SU-DHL-6 (cell line): ENCODE results near the gene HSPB8.

Experiments used
- H2AFZ ChIP-seq: fragments of 200-600 bp; sonication (generic); 2 replicates; pipeline ENCODE4 v1.6.1; 2014; ENCODE audit warnings: low read depth, mild to moderate bottlenecking, moderate library complexity, mixed read lengths, antibody characterized with exemption, low read length; ENCODE audit not compliant: severe bottlenecking
- H3F3A ChIP-seq: fragments of 200-600 bp; shearing (Covaris generic); 2 replicates; pipeline ENCODE4 v1.6.0; 2016; ENCODE audit warnings: antibody characterized with exemption, mild to moderate bottlenecking; ENCODE audit not compliant: insufficient read depth
- H3K27ac ChIP-seq: fragments of 200-600 bp; sonication (generic); 2 replicates; pipeline ENCODE4 v1.5.1; 2016; ENCODE audit warnings: low read depth, mild to moderate bottlenecking, low read length, moderate library complexity, mixed read lengths
- H3K27me3 ChIP-seq: fragments of 200-600 bp; sonication (generic), shearing (Covaris generic); 2 replicates; pipeline ENCODE4 v1.6.0; 2014; ENCODE audit warnings: mild to moderate bottlenecking, low read length
- H3K36me3 ChIP-seq: fragments of 200-600 bp; sonication (generic); 2 replicates; pipeline ENCODE4 v1.6.1; 2014; ENCODE audit warnings: mild to moderate bottlenecking, low read length, mixed read lengths
- H3K4me2 ChIP-seq: fragments of 300-600, 200-600 bp; shearing (Covaris generic), sonication (generic); 2 replicates; pipeline ENCODE4 v1.6.0; 2014; ENCODE audit warnings: low read length, low read depth, mild to moderate bottlenecking; ENCODE audit not compliant: poor library complexity, severe bottlenecking
- H3K4me3 ChIP-seq: fragments of 200-600 bp; sonication (generic); 2 replicates; pipeline ENCODE4 v1.5.1; 2014; ENCODE audit warnings: antibody characterized with exemption, low read length, mild to moderate bottlenecking, mixed read lengths; ENCODE audit not compliant: insufficient read depth, poor library complexity, severe bottlenecking
- H3K79me2 ChIP-seq: fragments of 200-600 bp; sonication (generic); 2 replicates; pipeline ENCODE4 v1.6.1; 2014; ENCODE audit warnings: mild to moderate bottlenecking, low read length, moderate library complexity; ENCODE audit not compliant: insufficient read depth
- H3K9ac ChIP-seq: fragments of 200-600 bp; sonication (generic); 2 replicates; pipeline ENCODE4 v1.7.0; 2014; ENCODE audit warnings: mild to moderate bottlenecking, low read length
- H3K9me2 ChIP-seq: fragments of 200-600 bp; sonication (generic); replicated peaks from 2 replicates; pipeline ENCODE4 v1.6.1; 2014; ENCODE audit warnings: low read length; ENCODE audit not compliant: insufficient read depth
- H3K9me3 ChIP-seq: fragments of 200-600 bp; sonication (generic); 2 replicates; pipeline ENCODE4 v1.6.1; 2014; ENCODE audit warnings: low read length, mixed read lengths; ENCODE audit not compliant: insufficient read depth
- H4K20me1 ChIP-seq: fragments of 200-600 bp; sonication (generic); 2 replicates; pipeline ENCODE4 v1.6.1; 2014; ENCODE audit warnings: low read depth, mild to moderate bottlenecking, antibody characterized with exemption, low read length, moderate library complexity, mixed read lengths
- EZH2phosphoT487 ChIP-seq: fragments of 200-600 bp; sonication (generic), shearing (Covaris generic); conservative IDR thresholded peaks from 2 replicates; pipeline ENCODE4 v1.6.1; 2018; ENCODE audit warnings: mild to moderate bottlenecking, antibody characterized with exemption, low read length, moderate library complexity, mixed read lengths
- TF ChIP-seq, protein P1 (sequence below): fragments of 200-600 bp; sonication (generic); IDR thresholded peaks from one replicate; pipeline ENCODE4 v1.5.1; 2017; ENCODE audit warnings: antibody characterized with exemption, mild to moderate bottlenecking, low read length, moderate library complexity; ENCODE audit not compliant: insufficient read depth, poor library complexity, severe bottlenecking

HSPB8 gene

DNA sequence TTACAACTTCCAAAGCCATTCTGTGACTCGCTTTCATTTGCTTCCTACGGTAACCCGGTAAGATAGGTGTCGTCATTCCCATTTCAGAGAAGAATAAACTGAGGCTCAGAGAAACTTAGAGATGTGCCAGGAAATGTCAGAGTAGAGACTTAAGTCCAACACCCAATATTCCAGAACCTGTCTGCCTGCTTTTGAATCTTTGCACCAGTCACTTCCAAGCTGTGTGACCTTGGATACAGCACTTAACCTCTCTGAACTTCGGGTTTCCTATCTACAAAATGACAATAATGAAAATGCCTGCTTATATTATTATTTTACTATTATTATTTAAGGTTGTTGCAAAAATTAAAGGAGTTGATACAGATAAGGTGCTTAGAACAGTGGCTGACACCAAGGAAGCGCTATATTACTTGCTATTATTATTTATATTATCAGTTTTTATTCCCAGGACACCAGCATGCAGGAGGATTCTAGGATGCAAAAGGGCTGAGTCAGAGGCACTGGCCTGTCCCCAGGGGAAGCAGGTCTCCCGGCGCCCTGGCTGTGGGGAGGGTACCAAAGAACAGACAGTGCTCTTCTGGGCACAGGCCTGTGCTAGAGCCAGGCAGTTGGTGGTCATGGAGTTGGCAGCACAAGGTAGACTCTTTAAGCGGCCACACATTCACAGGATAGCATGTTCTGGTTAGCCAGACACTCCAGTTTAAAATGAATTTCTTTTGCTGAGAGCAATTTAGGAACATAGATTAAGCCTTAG, 5.4 kb downstream of the HSPB8 start:
- Histone ChIP-seq H3K9me3 (no peaks in the 10 kb centered on the region), H3K9me2 (no peaks in the 10 kb centered on the region), H3K79me2 (no peaks in the 10 kb centered on the region), H2AFZ (no peak overlapping the region), H3K9ac (no peak overlapping the region), H3K4me2 (no peak overlapping the region), H3K27me3 (no peaks in the 10 kb centered on the region), H3F3A (no peaks in the 10 kb centered on the region), H3K27ac (no peak overlapping the region), H3K36me3 (no peaks in the 10 kb centered on the region), H4K20me1 (no peaks in the 10 kb centered on the region), H3K4me3 (no peak overlapping the region)
- no peak for TF ChIP-seq EZH2phosphoT487
- TF ChIP-seq, protein P1, sequence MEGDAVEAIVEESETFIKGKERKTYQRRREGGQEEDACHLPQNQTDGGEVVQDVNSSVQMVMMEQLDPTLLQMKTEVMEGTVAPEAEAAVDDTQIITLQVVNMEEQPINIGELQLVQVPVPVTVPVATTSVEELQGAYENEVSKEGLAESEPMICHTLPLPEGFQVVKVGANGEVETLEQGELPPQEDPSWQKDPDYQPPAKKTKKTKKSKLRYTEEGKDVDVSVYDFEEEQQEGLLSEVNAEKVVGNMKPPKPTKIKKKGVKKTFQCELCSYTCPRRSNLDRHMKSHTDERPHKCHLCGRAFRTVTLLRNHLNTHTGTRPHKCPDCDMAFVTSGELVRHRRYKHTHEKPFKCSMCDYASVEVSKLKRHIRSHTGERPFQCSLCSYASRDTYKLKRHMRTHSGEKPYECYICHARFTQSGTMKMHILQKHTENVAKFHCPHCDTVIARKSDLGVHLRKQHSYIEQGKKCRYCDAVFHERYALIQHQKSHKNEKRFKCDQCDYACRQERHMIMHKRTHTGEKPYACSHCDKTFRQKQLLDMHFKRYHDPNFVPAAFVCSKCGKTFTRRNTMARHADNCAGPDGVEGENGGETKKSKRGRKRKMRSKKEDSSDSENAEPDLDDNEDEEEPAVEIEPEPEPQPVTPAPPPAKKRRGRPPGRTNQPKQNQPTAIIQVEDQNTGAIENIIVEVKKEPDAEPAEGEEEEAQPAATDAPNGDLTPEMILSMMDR: no peak

DNA sequence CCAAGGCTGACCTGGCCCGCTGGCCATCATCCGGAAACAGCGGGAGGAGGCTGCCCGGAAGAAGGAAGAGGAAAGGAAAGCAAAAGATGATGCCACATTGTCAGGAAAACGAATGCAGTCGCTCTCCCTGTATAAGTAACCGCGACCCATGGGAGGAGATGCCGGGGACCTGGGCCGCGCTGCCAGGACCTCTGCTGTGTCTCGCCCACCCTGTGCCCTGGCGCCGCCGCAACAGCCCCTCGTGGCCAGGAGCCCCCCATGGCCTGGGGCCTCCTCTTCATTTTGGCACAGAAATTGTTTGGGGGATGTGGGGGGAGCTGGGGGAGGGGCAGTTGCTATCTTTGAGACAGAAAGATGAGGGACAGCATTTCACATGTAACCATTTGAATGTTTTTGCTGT, 16.5 kb downstream of the HSPB8 start:
- Histone ChIP-seq H3K9me3 (no peaks in the 10 kb centered on the region), H2AFZ (no peak overlapping the region), H3K27ac (no peak overlapping the region), H3K9ac (no peak overlapping the region), H3K79me2 (no peaks in the 10 kb centered on the region), H4K20me1 (no peaks in the 10 kb centered on the region), H3K27me3 (no peaks in the 10 kb centered on the region), H3F3A (no peaks in the 10 kb centered on the region), H3K9me2 (no peaks in the 10 kb centered on the region), H3K36me3 (no peaks in the 10 kb centered on the region), H3K4me2 (no peak overlapping the region), H3K4me3 (no peak overlapping the region)
- TF ChIP-seq, protein P1: no peak
- no peak for TF ChIP-seq EZH2phosphoT487

DNA sequence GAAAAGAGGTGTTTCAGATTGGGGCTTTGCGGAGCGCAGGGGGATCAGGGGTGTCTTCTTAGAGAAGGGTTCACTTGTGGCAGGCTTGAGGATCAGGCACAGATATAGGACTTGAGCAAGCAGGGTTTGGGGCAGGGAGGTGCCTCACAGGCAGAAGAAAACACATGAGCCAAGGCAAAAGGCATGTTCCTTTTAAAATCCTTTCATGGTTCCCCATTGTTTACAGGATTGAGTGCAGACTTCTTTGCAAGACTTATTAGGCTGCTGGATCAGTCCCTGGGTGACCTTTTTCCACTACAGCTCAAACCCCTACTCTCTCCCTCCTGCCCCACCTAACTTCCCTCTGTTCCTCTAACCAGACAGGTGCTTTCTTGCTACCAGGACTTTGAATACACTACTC, 19.7 kb downstream of the HSPB8 start:
- Histone ChIP-seq H3K4me2 (no peak overlapping the region), H3K4me3 (no peak overlapping the region), H3K9me2 (no peaks in the 10 kb centered on the region), H3K27me3 (no peaks in the 10 kb centered on the region), H4K20me1 (no peaks in the 10 kb centered on the region), H3K27ac (no peak overlapping the region), H3K36me3 (no peaks in the 10 kb centered on the region), H3K9ac (no peak overlapping the region), H3K9me3 (no peaks in the 10 kb centered on the region), H3F3A (no peaks in the 10 kb centered on the region), H3K79me2 (no peaks in the 10 kb centered on the region), H2AFZ (no peak overlapping the region)
- TF ChIP-seq EZH2phosphoT487: no peak
- TF ChIP-seq, protein P1: no peak
